Coronary artery (tissue), 2 donors: ENCODE measurements around the gene SH3GL2.

Experiments
- DNase-seq: peaks from one replicate; pipeline ENCODE4 v3.0.0-alpha.2; 2017; ENCODE audit warnings: low spot score
- H3K27ac ChIP-seq, 2 donors: fragments of 200-600 bp; sonication (generic); one replicate each; pipeline ENCODE4 v1.5.1; 2016 to 2019
- H3K4me3 ChIP-seq: fragments of 200-600 bp; sonication (generic); 2 replicates; pipeline ENCODE4 v1.5.1; 2016; ENCODE audit warnings: mild to moderate bottlenecking, moderate library complexity
- CTCF ChIP-seq: fragments of 200-600 bp; sonication (generic); IDR thresholded peaks from one replicate; pipeline ENCODE4 v1.5.1; 2019; ENCODE audit warnings: antibody characterized with exemption

Gene SH3GL2

GRCh38 chr9:17648516-17648915, 69.7 kb downstream of the SH3GL2 start:
- Histone ChIP-seq H3K4me3 (no peak overlapping the region), H3K27ac (no peak overlapping the region)
- TF ChIP-seq CTCF, result no peak
- no peak for DNase-seq

GRCh38 chr9:17651725-17652124, 72.9 kb downstream of the SH3GL2 start:
- DNase-seq, result no peak
- no peak overlapping the region for H3K4me3 ChIP-seq
- no peak for TF ChIP-seq CTCF
- no peak overlapping the region for H3K27ac ChIP-seq

GRCh38 chr9:17653947-17654465, 75.1 kb downstream of the SH3GL2 start:
- Histone ChIP-seq H3K27ac (no peak overlapping the region), H3K4me3 (no peak overlapping the region)
- TF ChIP-seq CTCF, result no peak
- no peak for DNase-seq

- Histone ChIP-seq H3K27ac (no peak overlapping the region), H3K4me3 (no peak overlapping the region)
- no peak for DNase-seq
- no peak for TF ChIP-seq CTCF
Observed at GRCh38 chr9:17656889-17657288, 78.0 kb downstream of the SH3GL2 start.

- no peak overlapping the region for H3K27ac ChIP-seq
- no peak for DNase-seq
- no peak overlapping the region for H3K4me3 ChIP-seq
- TF ChIP-seq CTCF, result no peak
Observed at GRCh38 chr9:17658237-17658636, 79.4 kb downstream of the SH3GL2 start.

GRCh38 chr9:17660158-17660557, 81.3 kb downstream of the SH3GL2 start:
- H3K27ac ChIP-seq, result no peak overlapping the region
- no peak for DNase-seq
- no peak for TF ChIP-seq CTCF
- H3K4me3 ChIP-seq, result no peak overlapping the region

GRCh38 chr9:17665450-17665849, 86.6 kb downstream of the SH3GL2 start:
- no peak for DNase-seq
- Histone ChIP-seq H3K4me3 (no peak overlapping the region), H3K27ac (no peak overlapping the region)
- no peak for TF ChIP-seq CTCF
